Heart left ventricle (tissue), 16 donors: ENCODE results near the gene LGALS4. TPM values are rescaled to one million over a fixed set of nuclear protein-coding genes. Genes with fewer than 3 reads are reported as not detected.
A peak's percentile ranks its signal among the peaks of the same experiment; 100 is the strongest.
"Not testable (repeated sequence)": the region's sequence is repeated elsewhere in the genome, so short reads cannot be mapped to it uniquely, and the experiment has no call there.

Source experiments
- ATAC-seq, 4 donors: fragments of 200-7000 bp; cut with Tn5 transposase; one replicate each; pipeline ENCODE4 v1.9.1; 2020 to 2022; ENCODE audit warnings: moderate library complexity in 4 of 4, mild to moderate bottlenecking in 3 of 4, moderate number of reproducible peaks in 1 of 4
- DNase-seq, 5 donors: peaks; one replicate each; pipeline ENCODE4 v3.0.0-alpha.2; 2020
- H3K27ac ChIP-seq, 12 donors: fragments of 200-600 bp; sonication (generic) in 4 of 12; one replicate each; pipeline versions ENCODE4 v1.5.0 to v1.8.0; 2016 to 2022; ENCODE audit warnings: mild to moderate bottlenecking in 2 of 12
- H3K27me3 ChIP-seq, 9 donors: fragments of 200-600 bp; sonication (generic) in 2 of 9; one replicate each; pipeline versions ENCODE4 v1.5.1 to v1.8.0; 2016 to 2022; ENCODE audit warnings: mild to moderate bottlenecking in 3 of 9
- H3K36me3 ChIP-seq, 9 donors: fragments of 200-600 bp; sonication (generic) in 2 of 9; one replicate each; pipeline versions ENCODE4 v1.5.0 to v1.8.0; 2018 to 2022; ENCODE audit warnings: mild to moderate bottlenecking in 2 of 9
- H3K4me1 ChIP-seq, 12 donors: fragments of 200-600 bp; sonication (generic) in 4 of 12; one replicate each; pipeline versions ENCODE4 v1.5.0 to v1.8.0; 2016 to 2022; ENCODE audit warnings: mild to moderate bottlenecking in 3 of 12
- H3K4me3 ChIP-seq, 12 donors: fragments of 200-600 bp; sonication (generic) in 4 of 12; one replicate each; pipeline versions ENCODE4 v1.5.0 to v1.8.0; 2017 to 2022; ENCODE audit warnings: mild to moderate bottlenecking in 9 of 12, moderate library complexity in 4 of 12
- H3K9me3 ChIP-seq, 12 donors: fragments of 200-600 bp; sonication (generic) in 4 of 12; one replicate each; pipeline versions ENCODE4 v1.5.0 to v1.8.0; 2016 to 2022; ENCODE audit warnings: mild to moderate bottlenecking in 1 of 12
- POLR2A ChIP-seq, 2 donors: fragments of 450-650 bp; IDR thresholded peaks; one replicate each; pipeline ENCODE4 v1.6.1; 2017; ENCODE audit warnings: antibody characterized with exemption in 2 of 2, mild to moderate bottlenecking in 2 of 2, moderate library complexity in 2 of 2
- WGBS, 4 donors: extraction: QIAGEN DNeasy Blood & Tissue Kit in 2 of 4; methylation state at CpG; one replicate each; pipeline versions ENCODE4 v1.1.5 to v1.1.7; 2013 to 2018; 5-methylcytosine and 5-hydroxymethylcytosine counted together
- intact Hi-C, 10 donors: fragments of 100-400 bp; cut with DNase I; formaldehyde crosslinking; loops; one replicate each; pipeline versions ENCODE4 v1.11.1 to v1.14.2; 2022
- polyA plus RNA-seq, 2 donors: library from polyadenylated mRNA; stranded (reverse); fragments of 200-250 nt; gene quantifications; one replicate each; pipeline ENCODE4 v1.2.3, GENCODE V29; 2013
- total RNA-seq, 9 donors: library from RNA; depleted of rRNA in 2 of 9; stranded (reverse); fragments of >200 nt in 2 of 9; fragmentation: NEBNext Ultra II Directional in 3 of 9; extraction: Animal tissue kit (Norgen Biotek cat#: 25700) in 3 of 9; gene quantifications; one replicate each; pipeline versions ENCODE4 v1.1.0 to v1.2.4, GENCODE V29; 2016 to 2023
- TF ChIP-seq, protein P1 (sequence below), 12 donors: fragments of 200-600 bp; sonication (generic) in 4 of 12; IDR thresholded peaks; one replicate each; pipeline versions ENCODE4 v1.5.0 to v1.8.0; 2018 to 2022; ENCODE audit warnings: antibody characterized with exemption in 12 of 12, mild to moderate bottlenecking in 5 of 12
- donor health status: ischemic (EF 13 %, LVEDD 7.1; RV severe dilation, severe dysfunction).
- donor health status: healthy with polysubstance abuse.
- donor health status: DM: no; HTN: yes; CAD: no.
- donor health status: DM: no; HTN: no; CAD: no.
- donor health status: ischemic (EF 25% LVEDD 6.9; RV normal size, moderate dysfunction).
- donor health status: ischemic (EF 25% LVEDD 5.7; RV mildly dilated, moderate dysfunction).
- donor health status: healthy.
- donor health status: DM: yes; HTN: yes; CAD: no.
- donor health status: ischemic (EF 35%, LVEDD 5.7; RV mildly dilated, moderate dysfunction).
- donor health status: nonischemic (EF 11% LVEDD 7.7; RV severe dilation, severe dysfunction).
- donor health status: DM: yes; HTN: yes; CAD: no.
- donor health status: PGD.
- donor health status: ischemic (EF 29% LVEDD 5.4; RV normal size, mild dysfunction).
- donor health status: nonischemic (EF 23%, LVEDD 6.1; RV moderate dilation, normal function).

LGALS4 gene
- total and polyA plus RNA-seq, 11 donors, result 0.35 to 1.3 (median 0.67) TPM; not detected in 2

DNA sequence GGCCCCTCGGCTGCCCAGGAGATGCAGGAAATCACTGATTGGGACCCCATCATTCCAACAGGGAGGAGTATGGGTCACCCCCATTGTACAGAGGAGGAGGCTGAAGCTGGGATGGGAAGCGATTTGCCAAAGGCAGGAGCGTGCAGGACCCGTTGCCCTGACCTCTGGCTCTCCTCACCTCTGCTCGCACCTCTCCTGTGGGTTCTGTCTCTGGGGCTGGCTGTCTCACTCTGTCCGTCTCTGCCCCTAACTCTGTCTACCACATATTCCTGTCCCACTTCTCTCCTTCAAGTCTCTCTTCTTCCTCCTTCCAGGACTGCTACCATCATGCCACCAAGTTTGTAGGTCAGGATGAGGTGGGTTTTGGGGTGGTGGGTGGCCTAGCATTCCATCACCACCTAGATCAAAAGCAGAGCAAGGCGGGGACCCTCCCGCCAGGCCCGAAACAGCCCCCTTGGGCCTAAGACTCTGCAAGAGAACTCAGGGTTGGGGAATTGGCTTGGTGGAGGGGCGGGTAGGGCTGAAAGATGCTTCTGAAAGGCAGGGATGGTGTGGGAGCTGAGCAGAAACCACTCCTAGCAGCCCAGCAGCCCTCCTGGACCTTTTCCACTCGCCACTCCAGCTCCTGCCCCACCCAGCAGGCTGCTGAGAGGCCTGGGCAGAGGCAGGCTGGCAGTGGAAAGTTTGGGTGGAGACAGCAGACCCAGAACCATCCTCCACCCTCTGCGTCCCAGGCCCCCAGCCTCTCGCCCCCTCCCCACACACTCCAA is 38.4 kb downstream of the LGALS4 start:
- no peaks in the 10 kb centered on the region for H3K36me3 ChIP-seq
- no peak overlapping the region for H3K4me3 ChIP-seq
- TF ChIP-seq, protein P1, sequence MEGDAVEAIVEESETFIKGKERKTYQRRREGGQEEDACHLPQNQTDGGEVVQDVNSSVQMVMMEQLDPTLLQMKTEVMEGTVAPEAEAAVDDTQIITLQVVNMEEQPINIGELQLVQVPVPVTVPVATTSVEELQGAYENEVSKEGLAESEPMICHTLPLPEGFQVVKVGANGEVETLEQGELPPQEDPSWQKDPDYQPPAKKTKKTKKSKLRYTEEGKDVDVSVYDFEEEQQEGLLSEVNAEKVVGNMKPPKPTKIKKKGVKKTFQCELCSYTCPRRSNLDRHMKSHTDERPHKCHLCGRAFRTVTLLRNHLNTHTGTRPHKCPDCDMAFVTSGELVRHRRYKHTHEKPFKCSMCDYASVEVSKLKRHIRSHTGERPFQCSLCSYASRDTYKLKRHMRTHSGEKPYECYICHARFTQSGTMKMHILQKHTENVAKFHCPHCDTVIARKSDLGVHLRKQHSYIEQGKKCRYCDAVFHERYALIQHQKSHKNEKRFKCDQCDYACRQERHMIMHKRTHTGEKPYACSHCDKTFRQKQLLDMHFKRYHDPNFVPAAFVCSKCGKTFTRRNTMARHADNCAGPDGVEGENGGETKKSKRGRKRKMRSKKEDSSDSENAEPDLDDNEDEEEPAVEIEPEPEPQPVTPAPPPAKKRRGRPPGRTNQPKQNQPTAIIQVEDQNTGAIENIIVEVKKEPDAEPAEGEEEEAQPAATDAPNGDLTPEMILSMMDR (IDR thresholded peaks at IDR 0.05), result no peak
- no peak for TF ChIP-seq POLR2A (IDR thresholded peaks at IDR 0.05)
- 78 to 90% (median 85%) methylated on average over 12 to 13 of the region's 13 CpGs for WGBS, 4 donors
- no peak overlapping the region for H3K27ac ChIP-seq
- intact Hi-C loops, result no loop called here
- H3K27me3 ChIP-seq, result no peaks in the 10 kb centered on the region
- no peak for ATAC-seq
- peaks cover 0 to 9% (median 2%) of the 10 kb centered on the region in 12 donors for H3K4me1 ChIP-seq
- DNase-seq, result no peak
- H3K9me3 ChIP-seq, result no peaks in the 10 kb centered on the region

DNA sequence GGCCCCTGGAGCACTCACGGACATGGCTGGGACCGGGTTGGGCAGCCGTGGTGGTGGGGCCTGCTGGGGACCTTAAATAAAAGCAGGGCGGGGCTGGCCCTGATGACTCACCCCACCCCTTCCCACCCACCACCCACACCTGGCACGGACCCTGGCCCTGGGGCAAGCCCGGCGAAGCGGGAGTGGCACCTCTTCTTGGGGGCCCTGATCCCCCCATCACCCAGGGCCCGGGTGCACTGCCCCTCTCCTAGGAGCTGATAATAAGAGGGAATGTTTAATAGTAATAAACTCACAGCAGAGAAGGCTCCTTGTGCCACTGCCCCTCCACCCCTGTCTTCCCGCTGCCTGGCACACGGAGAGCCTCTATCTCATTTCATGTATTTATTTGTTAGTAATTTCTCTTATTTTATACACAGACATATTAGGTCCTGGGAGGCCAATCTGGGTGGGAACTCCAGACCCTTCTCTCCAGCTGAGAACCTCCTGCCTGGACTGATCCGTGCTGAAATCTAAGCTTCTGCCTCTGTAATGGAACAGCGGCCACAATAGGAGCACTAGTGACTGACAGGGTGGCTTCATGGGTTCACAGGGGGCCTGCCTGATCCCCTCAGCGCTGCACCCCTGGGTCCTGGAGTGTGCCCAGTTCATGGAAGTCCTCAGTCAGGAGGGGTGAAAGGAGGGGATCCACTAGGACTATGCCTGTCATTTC is 39.1 kb downstream of the LGALS4 start, which contains the start of gene LGALS7:
Gene LGALS7 (minus strand): TSS at position 49 of the 709 bp plus-strand sequence. CDS start 25 bp downstream, at position 24.
- Histone ChIP-seq H3K4me1 (peaks cover 0 to 12% (median 2%) of the 10 kb centered on the region in 12 donors), H3K9me3 (no peaks in the 10 kb centered on the region), H3K36me3 (no peaks in the 10 kb centered on the region), H3K4me3 (no peak within 1 kb of the TSS), H3K27me3 (no peaks in the 10 kb centered on the region), H3K27ac (no peak within 1 kb of the TSS)
- no peak for DNase-seq
- intact Hi-C loops, result no loop called here
- no peak for ATAC-seq
- WGBS, 4 donors, result 72 to 90% (median 81%) methylated on average over 5 to 10 of the region's 14 CpGs
- TF ChIP-seq, protein P1 (IDR thresholded peaks at IDR 0.05), result no peak
- no peak for TF ChIP-seq POLR2A (IDR thresholded peaks at IDR 0.05)

GRCh38 chr19:38771569-38771968 is 41.2 kb downstream of the LGALS4 start:
- 47 to 66% methylated on average over 7 to 8 of the region's 30 CpGs; no CpG with 5 or more reads in 2 of the 4 donors for WGBS, 4 donors
- intact Hi-C loops, ATAC-seq, H3K4me3 ChIP-seq, H3K27me3 ChIP-seq, H3K27ac ChIP-seq, H3K9me3 ChIP-seq, DNase-seq, H3K36me3 ChIP-seq: not testable (repeated sequence)
- H3K4me1 ChIP-seq, result peaks cover 0 to 12% (median 2%) of the 10 kb centered on the region in 12 donors

- peak; percentile 74 to 91 (median 83) for ATAC-seq
- H3K27ac ChIP-seq, H3K9me3 ChIP-seq, intact Hi-C loops, DNase-seq, H3K27me3 ChIP-seq, H3K36me3 ChIP-seq: not testable (repeated sequence)
- H3K4me1 ChIP-seq, result peaks cover 0 to 12% (median 2%) of the 10 kb centered on the region in 12 donors
- H3K4me3 ChIP-seq, result peak overlapping the region in 2 of 12 donors; percentile 30 to 35
- 12 to 44% (median 38%) methylated on average over 1 of the region's 22 CpGs; no CpG with 5 or more reads in 1 of the 4 donors for WGBS, 4 donors
These were observed 41.8 kb downstream of the LGALS4 start for GRCh38 chr19:38770949-38771275.

GRCh38 chr19:38770228-38770948 is 42.4 kb downstream of the LGALS4 start:
- 5% methylated on average over 25 to 28 of the region's 58 CpGs; no CpG with 5 or more reads in 2 of the 4 donors for WGBS, 4 donors
- H3K27me3 ChIP-seq, H3K9me3 ChIP-seq, H3K36me3 ChIP-seq, intact Hi-C loops: not testable (repeated sequence)
- DNase-seq (peak in 1 of 5 donors; percentile 67), ATAC-seq (peak in 3 of 4 donors; percentile 13 to 38 (median 17))
- H3K4me1 ChIP-seq, result peaks cover 0 to 12% (median 2%) of the 10 kb centered on the region in 12 donors
- H3K27ac ChIP-seq, result peak overlapping the region in 9 of 12 donors; percentile 12 to 75 (median 47)
- H3K4me3 ChIP-seq, result peak overlapping the region in 10 of 12 donors; percentile 14 to 54 (median 37)
